ENCODE measurements around the gene CHEK2.

The CHEK2 gene

DNA sequence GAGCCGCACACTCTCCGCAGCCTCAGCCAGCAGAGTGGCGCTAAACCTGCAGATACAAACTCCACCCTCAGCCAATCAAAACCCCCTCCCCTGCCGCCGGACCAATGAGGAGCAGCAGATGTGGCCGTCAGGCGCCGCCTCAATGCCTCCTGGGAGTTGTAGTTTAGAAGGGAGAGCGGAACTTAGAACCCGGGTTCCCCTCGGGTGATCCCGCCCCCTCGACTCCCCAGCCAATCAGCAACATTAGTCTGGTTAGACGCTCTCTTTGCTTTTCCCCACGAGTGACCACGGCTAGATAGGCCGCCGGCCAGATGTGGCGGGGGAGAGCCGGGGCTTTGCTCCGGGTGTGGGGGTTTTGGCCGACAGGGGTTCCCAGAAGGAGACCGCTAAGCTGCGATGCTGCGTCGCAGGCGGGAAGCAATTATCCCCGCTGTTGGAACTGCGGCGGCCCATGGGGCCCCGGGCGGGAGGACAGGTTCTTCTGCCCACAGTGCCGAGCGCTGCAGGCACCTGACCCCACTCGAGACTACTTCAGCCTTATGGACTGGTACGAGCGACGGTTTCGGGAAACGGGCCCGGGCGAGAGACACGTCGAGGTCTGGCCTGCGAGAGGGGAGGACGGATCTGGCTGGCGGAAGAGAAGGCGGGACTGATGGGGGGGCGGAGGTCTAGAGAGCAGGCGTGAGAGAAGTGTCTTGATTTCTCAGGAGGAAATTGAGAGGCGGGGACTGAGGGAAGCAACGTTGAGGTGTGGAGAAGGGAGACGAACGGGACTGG is at the start of gene CHEK2, which contains the start of gene HSCB:
CHEK2 (minus strand) TSS at position 36 of the 777 bp plus-strand sequence. CDS start 7,099 bp downstream, outside the sequence.
HSCB (plus strand) TSS at position 255 of the 777 bp plus-strand sequence; CDS start at position 312, 57 bp downstream.
- DNase-seq (ENCODE audit: low read depth, low spot score) = peak; percentile 99
- TF ChIP-seq, protein P1, sequence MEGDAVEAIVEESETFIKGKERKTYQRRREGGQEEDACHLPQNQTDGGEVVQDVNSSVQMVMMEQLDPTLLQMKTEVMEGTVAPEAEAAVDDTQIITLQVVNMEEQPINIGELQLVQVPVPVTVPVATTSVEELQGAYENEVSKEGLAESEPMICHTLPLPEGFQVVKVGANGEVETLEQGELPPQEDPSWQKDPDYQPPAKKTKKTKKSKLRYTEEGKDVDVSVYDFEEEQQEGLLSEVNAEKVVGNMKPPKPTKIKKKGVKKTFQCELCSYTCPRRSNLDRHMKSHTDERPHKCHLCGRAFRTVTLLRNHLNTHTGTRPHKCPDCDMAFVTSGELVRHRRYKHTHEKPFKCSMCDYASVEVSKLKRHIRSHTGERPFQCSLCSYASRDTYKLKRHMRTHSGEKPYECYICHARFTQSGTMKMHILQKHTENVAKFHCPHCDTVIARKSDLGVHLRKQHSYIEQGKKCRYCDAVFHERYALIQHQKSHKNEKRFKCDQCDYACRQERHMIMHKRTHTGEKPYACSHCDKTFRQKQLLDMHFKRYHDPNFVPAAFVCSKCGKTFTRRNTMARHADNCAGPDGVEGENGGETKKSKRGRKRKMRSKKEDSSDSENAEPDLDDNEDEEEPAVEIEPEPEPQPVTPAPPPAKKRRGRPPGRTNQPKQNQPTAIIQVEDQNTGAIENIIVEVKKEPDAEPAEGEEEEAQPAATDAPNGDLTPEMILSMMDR (IDR thresholded peaks at IDR 0.05; ENCODE audit: low read depth, low read length) = no peak
- H3K4me3 ChIP-seq (ENCODE audit: low read depth, low read length) = peak within 1 kb of the TSS; percentile 71
- in situ Hi-C loops (cut with HindIII; ENCODE audit: low sequenced_read_pairs) = no loop called here

DNA sequence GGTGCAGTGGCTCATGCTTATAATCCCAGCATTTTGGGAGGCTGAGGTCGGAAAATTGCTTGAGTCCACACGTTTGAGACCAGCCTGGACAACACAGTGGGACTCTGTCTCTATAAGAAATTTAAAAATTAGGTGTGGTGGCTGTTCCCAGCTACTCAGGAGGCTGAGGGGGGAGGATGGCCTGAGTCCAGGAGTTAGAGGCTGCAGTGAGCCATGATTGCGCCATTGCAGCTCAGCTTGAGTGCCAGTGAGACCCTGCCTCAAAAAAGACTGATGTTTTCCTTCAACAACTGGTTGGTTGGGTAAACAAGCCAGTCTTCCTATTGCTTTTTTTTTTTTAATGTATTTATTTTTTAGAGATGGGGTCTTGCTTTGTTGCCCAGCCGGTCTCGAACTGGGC is 49.5 kb upstream of the CHEK2 start:
- DNase-seq (ENCODE audit: low read depth, low spot score) = no peak
- in situ Hi-C loops (cut with HindIII; ENCODE audit: low sequenced_read_pairs) = no loop called here
- TF ChIP-seq, protein P1 (IDR thresholded peaks at IDR 0.05; ENCODE audit: low read depth, low read length) = no peak
- H3K4me3 ChIP-seq (ENCODE audit: low read depth, low read length) = no peak overlapping the region

- in situ Hi-C loops (cut with HindIII; ENCODE audit: low sequenced_read_pairs) = no loop called here
- TF ChIP-seq, protein P1 (IDR thresholded peaks at IDR 0.05; ENCODE audit: low read depth, low read length) = no peak
- no peak overlapping the region for H3K4me3 ChIP-seq (ENCODE audit: low read depth, low read length)
- DNase-seq (ENCODE audit: low read depth, low spot score) = no peak
Measured at GRCh38 chr22:28788601-28789000, 47.0 kb upstream of the CHEK2 start.

- no peak overlapping the region for H3K4me3 ChIP-seq (ENCODE audit: low read depth, low read length)
- no peak for DNase-seq (ENCODE audit: low read depth, low spot score)
- TF ChIP-seq, protein P1 (IDR thresholded peaks at IDR 0.05; ENCODE audit: low read depth, low read length) = no peak
- in situ Hi-C loops (cut with HindIII; ENCODE audit: low sequenced_read_pairs) = no loop called here
Measured at GRCh38 chr22:28783786-28784671, 42.4 kb upstream of the CHEK2 start.

DNA sequence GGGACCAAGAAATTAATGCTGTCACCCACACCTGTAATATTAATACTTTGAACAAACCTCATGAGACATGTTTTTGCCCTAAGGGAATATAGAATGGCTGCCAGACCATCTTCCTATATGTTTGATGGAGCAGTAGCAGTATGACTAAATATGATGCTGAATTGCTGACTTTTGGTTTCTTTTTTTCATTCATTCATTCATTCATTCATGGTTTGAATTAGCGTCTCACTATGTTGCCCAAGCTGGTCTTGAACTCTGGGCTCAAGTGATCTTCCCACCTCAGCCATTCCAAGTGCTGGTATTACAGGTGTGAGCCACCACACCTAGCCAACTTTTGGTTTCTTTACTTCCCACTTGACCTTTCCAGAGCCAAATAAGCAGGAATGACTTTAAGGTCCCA is 38.7 kb upstream of the CHEK2 start:
- DNase-seq (ENCODE audit: low read depth, low spot score) = no peak
- TF ChIP-seq, protein P1 (IDR thresholded peaks at IDR 0.05; ENCODE audit: low read depth, low read length) = no peak
- no peak overlapping the region for H3K4me3 ChIP-seq (ENCODE audit: low read depth, low read length)
- in situ Hi-C loops (cut with HindIII; ENCODE audit: low sequenced_read_pairs) = no loop called here

DNA sequence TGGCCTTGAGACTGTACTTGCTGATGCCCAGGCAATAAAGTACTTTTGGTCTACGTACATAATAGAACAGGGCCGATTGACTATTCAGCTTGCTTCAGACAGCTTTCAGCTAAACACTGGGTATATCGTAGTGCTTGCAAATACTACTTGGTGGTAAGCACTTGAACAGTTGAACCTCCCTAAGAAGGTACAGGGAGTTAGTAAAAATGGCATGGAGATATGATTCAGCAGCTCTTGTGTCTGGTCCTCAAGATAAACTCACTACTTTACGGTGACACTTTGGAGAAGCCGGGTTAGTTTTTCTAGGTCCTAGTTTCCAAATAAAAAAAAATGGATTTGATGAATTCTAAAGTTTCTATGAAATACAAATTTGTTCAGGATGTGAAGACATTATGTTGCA is 38.2 kb upstream of the CHEK2 start:
- DNase-seq (ENCODE audit: low read depth, low spot score) = no peak
- TF ChIP-seq, protein P1 (IDR thresholded peaks at IDR 0.05; ENCODE audit: low read depth, low read length) = no peak

More for the DNA sequence above, 38.2 kb upstream of the CHEK2 start:
- no peak overlapping the region for H3K4me3 ChIP-seq (ENCODE audit: low read depth, low read length)
- in situ Hi-C loops (cut with HindIII; ENCODE audit: low sequenced_read_pairs) = no loop called here
